ENCODE data around the gene VSIR. TPM values are rescaled to one million over a fixed set of nuclear protein-coding genes. Genes with fewer than 3 reads are reported as not detected.

VSIR gene
- 0.46 TPM in 1 of 2 replicates, not detected in the other for total RNA-seq (ENCODE audit: low replicate concordance)

DNA sequence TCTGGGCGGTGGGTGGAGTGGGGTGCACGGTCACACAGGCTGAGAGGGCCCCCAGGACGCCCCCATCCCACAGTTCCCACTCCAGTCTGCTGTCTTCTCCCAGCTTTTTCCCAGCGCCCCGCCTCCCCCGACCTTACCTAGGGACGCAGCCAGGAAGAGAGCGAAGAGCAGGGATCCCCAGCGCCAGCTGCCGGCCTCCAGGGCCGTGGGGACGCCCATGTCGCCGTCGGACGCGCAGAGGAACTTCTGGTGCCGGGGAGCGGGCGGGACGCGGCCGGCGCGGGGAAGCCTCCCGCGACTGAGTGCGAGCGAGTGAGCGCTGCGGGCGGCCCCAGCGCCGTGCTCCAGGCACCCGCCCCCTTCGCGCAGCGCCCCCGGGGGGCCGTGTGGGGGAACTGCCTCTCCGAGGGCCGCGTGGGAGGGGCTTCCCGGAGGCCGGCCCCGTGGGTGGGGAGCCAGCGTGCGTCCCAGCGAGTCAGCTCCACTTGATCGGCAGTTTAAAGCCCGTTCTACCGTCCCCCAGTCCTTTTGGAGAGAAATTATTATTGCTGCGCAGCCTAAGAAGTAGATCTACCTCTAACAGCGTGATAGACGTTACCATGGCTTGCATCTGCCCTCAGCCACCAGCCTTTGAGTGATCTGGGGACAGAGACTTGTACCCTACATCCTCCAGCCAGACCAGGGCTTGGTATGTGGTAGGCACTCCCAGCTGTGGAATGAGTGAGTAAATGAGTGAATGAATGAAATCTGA is at the start of gene VSIR:
Gene VSIR, minus strand, starts transcription at position 300 of the 751 bp plus-strand sequence. Its CDS starts 81 bp downstream, at position 219.
- no peaks in the 10 kb centered on the region for H3K79me2 ChIP-seq (ENCODE audit: low read depth)
- peaks cover 12% of the 10 kb centered on the region for H3K27me3 Mint-ChIP-seq (ENCODE audit: insufficient read depth, low read depth)
- no peak within 1 kb of the TSS for H3K27ac ChIP-seq
- no peaks in the 10 kb centered on the region for H3K9me3 Mint-ChIP-seq
- H3K4me3 Mint-ChIP-seq, result peak within 1 kb of the TSS; percentile 76
- peak within 1 kb of the TSS; percentile 51 for H3K4me3 ChIP-seq
- peak within 1 kb of the TSS; percentile 77 for H3K4me2 ChIP-seq
- H3K27me3 ChIP-seq, result peaks cover 45% of the 10 kb centered on the region
- no peak within 1 kb of the TSS for H3K9ac ChIP-seq
- no peaks in the 10 kb centered on the region for H4K20me1 ChIP-seq (ENCODE audit: low read depth)
- no peak within 1 kb of the TSS for H3K27ac Mint-ChIP-seq
- no peaks in the 10 kb centered on the region for H3K9me3 ChIP-seq (ENCODE audit: low read depth)
- TF ChIP-seq EZH2phosphoT487 (IDR thresholded peaks at IDR 0.05), result peak; percentile 44
- TF ChIP-seq CTCF (IDR thresholded peaks at IDR 0.05), result peak; percentile 80
- peak; percentile 43 for TF ChIP-seq EZH2 (IDR thresholded peaks at IDR 0.05)
- DNase-seq (ENCODE audit: low spot score), result peak; percentile 93
- no peaks in the 10 kb centered on the region for H3F3A ChIP-seq (ENCODE audit: low read depth)
- peak within 1 kb of the TSS; percentile 59 for H2AFZ ChIP-seq (replicated peaks)
- peaks cover 4% of the 10 kb centered on the region for H3K4me1 Mint-ChIP-seq
- no peaks in the 10 kb centered on the region for H3K36me3 ChIP-seq
- H3K36me3 Mint-ChIP-seq, result no peaks in the 10 kb centered on the region
- H3K4me1 ChIP-seq, result no peaks in the 10 kb centered on the region

DNA sequence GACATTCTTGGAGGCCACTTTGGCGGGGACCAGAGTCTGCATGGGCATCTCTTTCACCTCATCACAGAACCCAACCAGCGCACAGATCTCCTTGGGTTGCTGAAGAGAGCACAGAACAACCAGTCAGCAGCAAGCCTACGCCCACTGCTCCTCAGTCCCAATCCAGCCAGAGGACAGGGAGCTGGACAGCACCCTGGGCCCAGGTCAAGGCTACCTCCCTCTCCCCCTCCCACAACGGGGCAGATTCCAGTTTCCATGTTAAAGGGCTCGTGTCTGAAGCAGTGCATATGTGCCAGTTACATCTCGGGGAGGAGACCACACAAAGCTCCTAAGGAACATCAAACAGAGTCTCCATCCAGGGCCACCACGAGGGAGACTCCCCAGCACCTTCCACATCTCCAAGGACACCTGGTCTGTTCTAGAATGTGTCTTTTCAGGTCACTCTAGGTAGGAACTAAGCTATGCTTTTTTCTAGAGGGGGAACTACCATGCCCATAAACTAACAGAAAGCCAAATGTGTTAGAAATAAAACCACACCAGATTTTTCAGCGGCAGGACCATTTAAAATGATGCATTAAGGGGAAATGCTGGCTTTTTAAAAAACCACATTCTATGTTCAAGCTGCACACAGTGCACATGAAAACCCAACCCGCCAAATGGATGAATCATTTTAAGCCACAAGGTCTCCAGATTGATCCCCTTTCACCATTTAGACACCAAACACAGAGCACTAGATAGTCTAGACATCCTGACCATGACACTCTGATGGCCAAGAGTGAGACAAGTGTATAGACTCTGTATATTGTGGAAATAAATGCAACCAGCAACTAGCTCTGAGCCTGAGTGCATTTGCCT is 48.8 kb upstream of the VSIR start:
- Histone ChIP-seq H3K9ac (no peak overlapping the region), H3K4me1 (no peaks in the 10 kb centered on the region), H3K36me3 (no peaks in the 10 kb centered on the region), H3K27ac (no peak overlapping the region), H3F3A (ENCODE audit: low read depth) (no peaks in the 10 kb centered on the region), H2AFZ (replicated peaks) (no peak overlapping the region), H3K4me3 (no peak overlapping the region), H4K20me1 (ENCODE audit: low read depth) (peaks cover 13% of the 10 kb centered on the region), H3K27me3 (no peaks in the 10 kb centered on the region), H3K79me2 (ENCODE audit: low read depth) (no peaks in the 10 kb centered on the region), H3K9me3 (ENCODE audit: low read depth) (no peaks in the 10 kb centered on the region), H3K4me2 (no peak overlapping the region)
- H3K27ac Mint-ChIP-seq, result peak overlapping the region; percentile 17
- H3K4me3 Mint-ChIP-seq, result no peak overlapping the region
- no peaks in the 10 kb centered on the region for H3K27me3 Mint-ChIP-seq (ENCODE audit: insufficient read depth, low read depth)
- no peaks in the 10 kb centered on the region for H3K4me1 Mint-ChIP-seq
- H3K36me3 Mint-ChIP-seq, result peaks cover 40% of the 10 kb centered on the region
- H3K9me3 Mint-ChIP-seq, result no peaks in the 10 kb centered on the region
- TF ChIP-seq EZH2phosphoT487 (IDR thresholded peaks at IDR 0.05), result no peak
- TF ChIP-seq EZH2 (IDR thresholded peaks at IDR 0.05), result no peak
- TF ChIP-seq CTCF (IDR thresholded peaks at IDR 0.05), result no peak
- no peak for DNase-seq (ENCODE audit: low spot score)

DNA sequence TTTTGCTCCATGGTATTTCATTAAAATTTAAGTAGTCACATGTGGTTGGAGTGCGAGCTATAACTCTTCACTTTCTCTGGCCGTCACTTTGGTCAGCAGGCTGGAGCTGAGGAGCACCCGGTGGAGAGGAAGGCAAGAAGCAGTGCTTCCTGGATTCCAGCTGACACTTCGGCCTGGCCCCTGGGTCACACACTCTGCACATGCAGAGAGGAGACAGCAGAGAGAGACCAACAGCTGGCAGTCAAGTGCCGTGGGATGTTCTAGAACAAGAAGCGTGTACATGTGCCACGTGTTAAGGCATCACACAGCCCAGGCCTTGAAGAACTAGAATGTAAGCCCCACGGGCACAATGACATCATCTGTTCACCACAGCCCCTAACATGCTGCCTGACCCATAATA is 47.6 kb upstream of the VSIR start:
- H3K4me1 ChIP-seq, result no peaks in the 10 kb centered on the region
- H3K36me3 Mint-ChIP-seq, result peaks cover 47% of the 10 kb centered on the region
- DNase-seq (ENCODE audit: low spot score), result no peak
- no peak overlapping the region for H3K9ac ChIP-seq
- no peaks in the 10 kb centered on the region for H3K4me1 Mint-ChIP-seq
- no peaks in the 10 kb centered on the region for H3F3A ChIP-seq (ENCODE audit: low read depth)
- H3K27me3 ChIP-seq, result no peaks in the 10 kb centered on the region
- no peak overlapping the region for H3K27ac ChIP-seq
- peaks cover 13% of the 10 kb centered on the region for H4K20me1 ChIP-seq (ENCODE audit: low read depth)
- no peak overlapping the region for H3K27ac Mint-ChIP-seq
- no peaks in the 10 kb centered on the region for H3K9me3 Mint-ChIP-seq
- no peak overlapping the region for H3K4me3 ChIP-seq
- H3K4me2 ChIP-seq, result no peak overlapping the region
- no peaks in the 10 kb centered on the region for H3K36me3 ChIP-seq
- no peaks in the 10 kb centered on the region for H3K79me2 ChIP-seq (ENCODE audit: low read depth)
- no peaks in the 10 kb centered on the region for H3K9me3 ChIP-seq (ENCODE audit: low read depth)
- H3K4me3 Mint-ChIP-seq, result no peak overlapping the region
- no peak overlapping the region for H2AFZ ChIP-seq (replicated peaks)
- peaks cover 4% of the 10 kb centered on the region for H3K27me3 Mint-ChIP-seq (ENCODE audit: insufficient read depth, low read depth)
- TF ChIP-seq EZH2phosphoT487 (IDR thresholded peaks at IDR 0.05) (no peak), EZH2 (IDR thresholded peaks at IDR 0.05) (no peak), CTCF (IDR thresholded peaks at IDR 0.05) (no peak)

Measured in neural progenitor cell (in vitro differentiated cells).